Measurements from ENCODE around the gene DAW1.

The DAW1 gene

GRCh38 chr2:227846831-227847230 is 24.6 kb upstream of the DAW1 start:
- Mint-ChIP-seq H3K27me3 (ENCODE audit: low read depth) (peaks cover 4% of the 10 kb centered on the region), H3K27ac (no peak overlapping the region), H3K4me3 (no peak overlapping the region), H3K4me1 (no peaks in the 10 kb centered on the region), H3K9me3 (peaks cover 4% of the 10 kb centered on the region), H3K36me3 (ENCODE audit: low read depth) (no peaks in the 10 kb centered on the region)
- TF ChIP-seq CTCF (IDR thresholded peaks at IDR 0.05; ENCODE audit: unreplicated experiment in 3 of 3): no peak

- peaks cover 2% of the 10 kb centered on the region for H3K4me1 Mint-ChIP-seq
- TF ChIP-seq CTCF (IDR thresholded peaks at IDR 0.05; ENCODE audit: unreplicated experiment in 3 of 3): no peak
- H3K9me3 Mint-ChIP-seq: no peaks in the 10 kb centered on the region
- H3K4me3 Mint-ChIP-seq: no peak overlapping the region
- peaks cover 4% of the 10 kb centered on the region for H3K27me3 Mint-ChIP-seq (ENCODE audit: low read depth)
- no peaks in the 10 kb centered on the region for H3K36me3 Mint-ChIP-seq (ENCODE audit: low read depth)
- peak overlapping the region in 1 of 3 experiments; percentile 46 for H3K27ac Mint-ChIP-seq
Measured at GRCh38 chr2:227848146-227848545, 23.3 kb upstream of the DAW1 start.

GRCh38 chr2:227848586-227848985 is 22.8 kb upstream of the DAW1 start:
- no peak for TF ChIP-seq CTCF (IDR thresholded peaks at IDR 0.05; ENCODE audit: unreplicated experiment in 3 of 3)
- peaks cover 4% of the 10 kb centered on the region for H3K27me3 Mint-ChIP-seq (ENCODE audit: low read depth)

GRCh38 chr2:227849906-227850305 is 21.5 kb upstream of the DAW1 start:
- Mint-ChIP-seq H3K27me3 (ENCODE audit: low read depth) (peaks cover 4% of the 10 kb centered on the region), H3K4me1 (peaks cover 10% of the 10 kb centered on the region), H3K9me3 (no peaks in the 10 kb centered on the region), H3K4me3 (no peak overlapping the region), H3K36me3 (ENCODE audit: low read depth) (no peaks in the 10 kb centered on the region), H3K27ac (no peak overlapping the region)
- no peak for TF ChIP-seq CTCF (IDR thresholded peaks at IDR 0.05; ENCODE audit: unreplicated experiment in 3 of 3)

More at GRCh38 chr2:227848586-227848985, 22.8 kb upstream of the DAW1 start:
- Mint-ChIP-seq H3K27ac (peak overlapping the region in 1 of 3 experiments; percentile 46), H3K4me3 (no peak overlapping the region), H3K9me3 (no peaks in the 10 kb centered on the region), H3K36me3 (ENCODE audit: low read depth) (no peaks in the 10 kb centered on the region), H3K4me1 (peaks cover 6% of the 10 kb centered on the region)

- Mint-ChIP-seq H3K36me3 (ENCODE audit: low read depth) (no peaks in the 10 kb centered on the region), H3K27ac (peak overlapping the region; percentile 41 to 88 (median 84)), H3K27me3 (ENCODE audit: low read depth) (peaks cover 4% of the 10 kb centered on the region), H3K4me3 (no peak overlapping the region), H3K9me3 (no peaks in the 10 kb centered on the region), H3K4me1 (peaks cover 20% of the 10 kb centered on the region)
- TF ChIP-seq CTCF (IDR thresholded peaks at IDR 0.05; ENCODE audit: unreplicated experiment in 3 of 3): no peak
Measured at GRCh38 chr2:227853204-227853629, 18.2 kb upstream of the DAW1 start.

GRCh38 chr2:227853765-227854271 is 17.6 kb upstream of the DAW1 start:
- H3K27me3 Mint-ChIP-seq (ENCODE audit: low read depth): peaks cover 4% of the 10 kb centered on the region
- H3K36me3 Mint-ChIP-seq (ENCODE audit: low read depth): no peaks in the 10 kb centered on the region
- no peak for TF ChIP-seq CTCF (IDR thresholded peaks at IDR 0.05; ENCODE audit: unreplicated experiment in 3 of 3)
- H3K27ac Mint-ChIP-seq: peak overlapping the region; percentile 41 to 88 (median 84)
- no peak overlapping the region for H3K4me3 Mint-ChIP-seq
- H3K9me3 Mint-ChIP-seq: no peaks in the 10 kb centered on the region
- H3K4me1 Mint-ChIP-seq: peaks cover 20% of the 10 kb centered on the region
